NCI-H2029 treated with DMSO at 0.1 percent for 48 hours (cell line): Measurements from ENCODE around the gene ACTA1.
"Not testable (repeated sequence)": the region's sequence is repeated elsewhere in the genome, so short reads cannot be mapped to it uniquely, and the experiment has no call there.

ENCODE experiments used
- DNase-seq: peaks from one replicate; lab custom pipeline; 2025; lab: John Stamatoyannopoulos, UW

The ACTA1 gene

GRCh38 chr1:229434005-229434640 lies at the start of gene ACTA1:
ACTA1 (minus strand) TSS chr1:229434094; CDS start chr1:229433115, 979 bp downstream.
- DNase-seq, result no peak

- no peak for DNase-seq
Observed at GRCh38 chr1:229482511-229482910, 48.6 kb upstream of the ACTA1 start.

- DNase-seq, result no peak
Observed at GRCh38 chr1:229480495-229480894, 46.6 kb upstream of the ACTA1 start.

GRCh38 chr1:229479660-229480399 lies 45.9 kb upstream of the ACTA1 start:
- DNase-seq, result no peak

- no peak for DNase-seq
Observed at GRCh38 chr1:229478852-229479251, 45.0 kb upstream of the ACTA1 start.

- DNase-seq, result not testable (repeated sequence)
Observed at GRCh38 chr1:229475859-229476258, 42.0 kb upstream of the ACTA1 start.

- no peak for DNase-seq
Observed at GRCh38 chr1:229474509-229474908, 40.6 kb upstream of the ACTA1 start.

GRCh38 chr1:229471175-229471574 lies 37.3 kb upstream of the ACTA1 start:
- DNase-seq, result no peak

GRCh38 chr1:229470406-229471043 lies 36.6 kb upstream of the ACTA1 start:
- peak; percentile 31 for DNase-seq

GRCh38 chr1:229466887-229467286 lies 33.0 kb upstream of the ACTA1 start:
- no peak for DNase-seq

GRCh38 chr1:229464672-229465071 lies 30.8 kb upstream of the ACTA1 start:
- no peak for DNase-seq

GRCh38 chr1:229461032-229461668 lies 27.3 kb upstream of the ACTA1 start:
- DNase-seq, result no peak

- no peak for DNase-seq
Observed at GRCh38 chr1:229459815-229460214, 25.9 kb upstream of the ACTA1 start.

GRCh38 chr1:229457436-229457835 lies 23.5 kb upstream of the ACTA1 start:
- DNase-seq, result no peak

GRCh38 chr1:229456016-229456415 lies 22.1 kb upstream of the ACTA1 start:
- DNase-seq, result no peak

- no peak for DNase-seq
Observed at GRCh38 chr1:229454056-229454455, 20.2 kb upstream of the ACTA1 start.

- no peak for DNase-seq
Observed at GRCh38 chr1:229452956-229453801, 19.3 kb upstream of the ACTA1 start.

GRCh38 chr1:229448845-229449244 lies 15.0 kb upstream of the ACTA1 start:
- no peak for DNase-seq

- no peak for DNase-seq
Observed at GRCh38 chr1:229448354-229448753, 14.5 kb upstream of the ACTA1 start.

- no peak for DNase-seq
Observed at GRCh38 chr1:229447809-229448252, 13.9 kb upstream of the ACTA1 start.

GRCh38 chr1:229445828-229446227 lies 11.9 kb upstream of the ACTA1 start:
- no peak for DNase-seq
